ENCODE data around the gene WNT5B.
A peak's percentile ranks its signal among the peaks of the same experiment; 100 is the strongest.

Gene WNT5B

GRCh38 chr12:1660304-1661187 lies 31.5 kb downstream of the WNT5B start:
- H3K27me3 ChIP-seq (ENCODE audit: insufficient read depth, low read length), result peaks cover 32% of the 10 kb centered on the region
- H3K4me3 ChIP-seq (ENCODE audit: low read length), result peak overlapping the region; percentile 26; the same call in 1 of the 2 replicates
- H3K9me3 ChIP-seq (ENCODE audit: insufficient read depth, low read depth, low read length), result no peaks in the 10 kb centered on the region
- no peaks in the 10 kb centered on the region for H3K36me3 ChIP-seq (ENCODE audit: insufficient read depth, low read length)
- 50% methylated on average over 15 of the region's 20 CpGs for WGBS
- no peaks in the 10 kb centered on the region for H3K4me1 ChIP-seq (ENCODE audit: insufficient read depth, low read length)
- no peak overlapping the region for H3K9ac ChIP-seq (ENCODE audit: low read depth, low read length)
- H3K27ac ChIP-seq (ENCODE audit: low read depth, low read length), result no peak overlapping the region

GRCh38 chr12:1661553-1662335 lies 32.7 kb downstream of the WNT5B start:
- Histone ChIP-seq H3K9me3 (ENCODE audit: insufficient read depth, low read depth, low read length) (no peaks in the 10 kb centered on the region), H3K27me3 (ENCODE audit: insufficient read depth, low read length) (peaks cover 32% of the 10 kb centered on the region), H3K4me1 (ENCODE audit: insufficient read depth, low read length) (no peaks in the 10 kb centered on the region), H3K4me3 (ENCODE audit: low read length) (peak overlapping the region; percentile 63), H3K27ac (ENCODE audit: low read depth, low read length) (no peak overlapping the region), H3K36me3 (ENCODE audit: insufficient read depth, low read length) (no peaks in the 10 kb centered on the region), H3K9ac (ENCODE audit: low read depth, low read length) (0 out of 2 replicates have a peak overlapping the region, but pooled peaks have one; percentile 10)
- WGBS, result under 1% methylated on average over 59 of the region's 69 CpGs

GRCh38 chr12:1662761-1663439 lies 33.9 kb downstream of the WNT5B start:
- Histone ChIP-seq H3K9me3 (ENCODE audit: insufficient read depth, low read depth, low read length) (no peaks in the 10 kb centered on the region), H3K4me3 (ENCODE audit: low read length) (peak overlapping the region; percentile 60), H3K36me3 (ENCODE audit: insufficient read depth, low read length) (no peaks in the 10 kb centered on the region), H3K4me1 (ENCODE audit: insufficient read depth, low read length) (no peaks in the 10 kb centered on the region), H3K9ac (ENCODE audit: low read depth, low read length) (no peak overlapping the region), H3K27ac (ENCODE audit: low read depth, low read length) (peak overlapping the region; percentile 50; the same call in 1 of the 2 replicates), H3K27me3 (ENCODE audit: insufficient read depth, low read length) (peaks cover 32% of the 10 kb centered on the region)
- WGBS, result 2% methylated on average over 46 of the region's 46 CpGs

- WGBS, result 74% methylated on average over 11 of the region's 11 CpGs
- no peak overlapping the region for H3K9ac ChIP-seq (ENCODE audit: low read depth, low read length)
- no peaks in the 10 kb centered on the region for H3K36me3 ChIP-seq (ENCODE audit: insufficient read depth, low read length)
- H3K27me3 ChIP-seq (ENCODE audit: insufficient read depth, low read length), result peaks cover 32% of the 10 kb centered on the region
- peak overlapping the region; percentile 60 for H3K4me3 ChIP-seq (ENCODE audit: low read length)
- H3K4me1 ChIP-seq (ENCODE audit: insufficient read depth, low read length), result no peaks in the 10 kb centered on the region
- H3K27ac ChIP-seq (ENCODE audit: low read depth, low read length), result no peak overlapping the region
- no peaks in the 10 kb centered on the region for H3K9me3 ChIP-seq (ENCODE audit: insufficient read depth, low read depth, low read length)
These were observed 34.6 kb downstream of the WNT5B start for GRCh38 chr12:1663440-1664132.

- peaks cover 19% of the 10 kb centered on the region for H3K27me3 ChIP-seq (ENCODE audit: insufficient read depth, low read length)
- H3K4me1 ChIP-seq (ENCODE audit: insufficient read depth, low read length), result no peaks in the 10 kb centered on the region
- 96% methylated on average over 2 of the region's 2 CpGs for WGBS
- H3K9ac ChIP-seq (ENCODE audit: low read depth, low read length), result no peak overlapping the region
- H3K9me3 ChIP-seq (ENCODE audit: insufficient read depth, low read depth, low read length), result no peaks in the 10 kb centered on the region
- no peak overlapping the region for H3K4me3 ChIP-seq (ENCODE audit: low read length)
- H3K36me3 ChIP-seq (ENCODE audit: insufficient read depth, low read length), result no peaks in the 10 kb centered on the region
- H3K27ac ChIP-seq (ENCODE audit: low read depth, low read length), result no peak overlapping the region
These were observed 36.3 kb downstream of the WNT5B start for GRCh38 chr12:1665366-1665765.

GRCh38 chr12:1666215-1666614 lies 37.2 kb downstream of the WNT5B start:
- H3K27ac ChIP-seq (ENCODE audit: low read depth, low read length), result no peak overlapping the region
- H3K4me3 ChIP-seq (ENCODE audit: low read length), result no peak overlapping the region

GRCh38 chr12:1666685-1667162 lies 37.7 kb downstream of the WNT5B start:
- WGBS, result 60% methylated on average over 1 of the region's 2 CpGs
- Histone ChIP-seq H3K36me3 (ENCODE audit: insufficient read depth, low read length) (no peaks in the 10 kb centered on the region), H3K4me3 (ENCODE audit: low read length) (no peak overlapping the region), H3K9me3 (ENCODE audit: insufficient read depth, low read depth, low read length) (no peaks in the 10 kb centered on the region), H3K4me1 (ENCODE audit: insufficient read depth, low read length) (no peaks in the 10 kb centered on the region), H3K9ac (ENCODE audit: low read depth, low read length) (no peak overlapping the region), H3K27ac (ENCODE audit: low read depth, low read length) (no peak overlapping the region), H3K27me3 (ENCODE audit: insufficient read depth, low read length) (peaks cover 14% of the 10 kb centered on the region)

More at GRCh38 chr12:1666215-1666614, 37.2 kb downstream of the WNT5B start:
- peaks cover 14% of the 10 kb centered on the region for H3K27me3 ChIP-seq (ENCODE audit: insufficient read depth, low read length)
- no peaks in the 10 kb centered on the region for H3K36me3 ChIP-seq (ENCODE audit: insufficient read depth, low read length)
- no peaks in the 10 kb centered on the region for H3K4me1 ChIP-seq (ENCODE audit: insufficient read depth, low read length)
- H3K9me3 ChIP-seq (ENCODE audit: insufficient read depth, low read depth, low read length), result no peaks in the 10 kb centered on the region
- no peak overlapping the region for H3K9ac ChIP-seq (ENCODE audit: low read depth, low read length)
- WGBS, result 96% methylated on average over 4 of the region's 5 CpGs

- peaks cover 2% of the 10 kb centered on the region for H3K27me3 ChIP-seq (ENCODE audit: insufficient read depth, low read length)
- no peaks in the 10 kb centered on the region for H3K4me1 ChIP-seq (ENCODE audit: insufficient read depth, low read length)
- WGBS, result 84% methylated on average over 18 of the region's 18 CpGs
- no peaks in the 10 kb centered on the region for H3K36me3 ChIP-seq (ENCODE audit: insufficient read depth, low read length)
- no peak overlapping the region for H3K9ac ChIP-seq (ENCODE audit: low read depth, low read length)
- no peak overlapping the region for H3K4me3 ChIP-seq (ENCODE audit: low read length)
- H3K27ac ChIP-seq (ENCODE audit: low read depth, low read length), result no peak overlapping the region
- H3K9me3 ChIP-seq (ENCODE audit: insufficient read depth, low read depth, low read length), result no peaks in the 10 kb centered on the region
These were observed 40.0 kb downstream of the WNT5B start for GRCh38 chr12:1668833-1669543.

- Histone ChIP-seq H3K27ac (ENCODE audit: low read depth, low read length) (no peak overlapping the region), H3K27me3 (ENCODE audit: insufficient read depth, low read length) (no peaks in the 10 kb centered on the region), H3K9ac (ENCODE audit: low read depth, low read length) (no peak overlapping the region), H3K9me3 (ENCODE audit: insufficient read depth, low read depth, low read length) (no peaks in the 10 kb centered on the region), H3K36me3 (ENCODE audit: insufficient read depth, low read length) (no peaks in the 10 kb centered on the region), H3K4me1 (ENCODE audit: insufficient read depth, low read length) (no peaks in the 10 kb centered on the region), H3K4me3 (ENCODE audit: low read length) (no peak overlapping the region)
- 78% methylated on average over 14 of the region's 14 CpGs for WGBS
These were observed 41.6 kb downstream of the WNT5B start for GRCh38 chr12:1670358-1671268.
